Measurements from ENCODE around the gene GFI1B. TPM values are rescaled to one million over a fixed set of nuclear protein-coding genes. Genes with fewer than 3 reads are reported as not detected.
A peak's percentile ranks its signal among the peaks of the same experiment; 100 is the strongest.

Gene GFI1B
- total and polyA plus RNA-seq, 10 donors: 0.14 to 4.0 (median 2.1) TPM

- H3K4me3 ChIP-seq: no peak overlapping the region
- H3K27me3 ChIP-seq (replicated peaks in 1 of 7): no peaks in the 10 kb centered on the region
- intact Hi-C loops (cut with DNase I; ENCODE audit: low total_unique reads): loop anchor here (10.0 kb wide), 1 partner anchor 52 kb away; the partner anchor contains the start of gene GFI1B
- no peak overlapping the region for H3K27ac ChIP-seq
- 40 to 57% (median 49%) methylated on average over 5 of the region's 5 CpGs for WGBS, 5 donors
- peaks cover 17 to 47% (median 36%) of the 10 kb centered on the region in 6 donors for H3K4me1 ChIP-seq
- TF ChIP-seq CTCF (IDR thresholded peaks at IDR 0.05 in 8 of 11, conservative IDR thresholded peaks at IDR 0.05 in 3 of 11) (no peak), POLR2A (IDR thresholded peaks at IDR 0.05) (no peak), POLR2AphosphoS5 (IDR thresholded peaks at IDR 0.05) (no peak)
- no peak for DNase-seq
- H3K9me3 ChIP-seq: no peaks in the 10 kb centered on the region
- no peaks in the 10 kb centered on the region for H3K36me3 ChIP-seq
Measured at GRCh38 chr9:133027134-133027533, 48.6 kb downstream of the GFI1B start.

- TF ChIP-seq POLR2AphosphoS5 (IDR thresholded peaks at IDR 0.05): no peak
- no peak for TF ChIP-seq CTCF (IDR thresholded peaks at IDR 0.05 in 8 of 11, conservative IDR thresholded peaks at IDR 0.05 in 3 of 11)
- TF ChIP-seq POLR2A (IDR thresholded peaks at IDR 0.05): no peak
- WGBS, 5 donors: 84 to 91% (median 85%) methylated on average over 3 of the region's 3 CpGs
- Histone ChIP-seq H3K27ac (no peak overlapping the region), H3K4me3 (no peak overlapping the region), H3K9me3 (no peaks in the 10 kb centered on the region), H3K36me3 (peaks cover 0 to 5% (median under 1%) of the 10 kb centered on the region in 6 donors), H3K27me3 (replicated peaks in 1 of 7) (no peaks in the 10 kb centered on the region), H3K4me1 (peaks cover 19 to 47% (median 38%) of the 10 kb centered on the region in 6 donors)
- intact Hi-C loops (cut with DNase I; ENCODE audit: low total_unique reads): loop anchor here (10.0 kb wide), 1 partner anchor 53 kb away; the partner anchor contains the start of gene GFI1B
- no peak for DNase-seq
Measured at GRCh38 chr9:133028221-133028620, 49.7 kb downstream of the GFI1B start.

- DNase-seq: no peak
- Histone ChIP-seq H3K27ac (peak overlapping the region; percentile 89 to 96 (median 92)), H3K4me1 (peaks cover 19 to 61% (median 46%) of the 10 kb centered on the region in 6 donors), H3K4me3 (peak overlapping the region; percentile 71 to 100 (median 86)), H3K36me3 (peaks cover 0 to 18% (median 3%) of the 10 kb centered on the region in 6 donors), H3K9me3 (no peaks in the 10 kb centered on the region), H3K27me3 (replicated peaks in 1 of 7) (no peaks in the 10 kb centered on the region)
- TF ChIP-seq CTCF (IDR thresholded peaks at IDR 0.05 in 8 of 11, conservative IDR thresholded peaks at IDR 0.05 in 3 of 11) (no peak), POLR2A (IDR thresholded peaks at IDR 0.05) (no peak), POLR2AphosphoS5 (IDR thresholded peaks at IDR 0.05) (no peak)
- intact Hi-C loops (cut with DNase I; ENCODE audit: low total_unique reads): loop anchor here (10.0 kb wide), 1 partner anchor 55 kb away; the partner anchor contains the start of gene GFI1B
- 0 to 1% (median 0%) methylated on average over 12 to 28 of the region's 28 CpGs for WGBS, 5 donors
Measured at GRCh38 chr9:133029994-133030316, 51.5 kb downstream of the GFI1B start.

GRCh38 chr9:133030317-133031129 is 52.0 kb downstream of the GFI1B start, which contains the start of gene GTF3C5:
TSS of gene GTF3C5 (plus strand) at chr9:133030997. CDS start at chr9:133031012, 15 bp downstream.
- intact Hi-C loops (cut with DNase I; ENCODE audit: low total_unique reads): no loop called here
- Histone ChIP-seq H3K4me3 (peak within 1 kb of the TSS; percentile 71 to 100 (median 86)), H3K4me1 (peaks cover 19 to 66% (median 49%) of the 10 kb centered on the region in 6 donors), H3K9me3 (no peaks in the 10 kb centered on the region), H3K27ac (peak within 1 kb of the TSS; percentile 89 to 96 (median 92)), H3K36me3 (peaks cover 0 to 18% (median 3%) of the 10 kb centered on the region in 6 donors), H3K27me3 (replicated peaks in 1 of 7) (no peaks in the 10 kb centered on the region)
- 0 to 1% (median 0%) methylated on average over 28 to 63 of the region's 63 CpGs for WGBS, 5 donors
- TF ChIP-seq POLR2A (IDR thresholded peaks at IDR 0.05): peak in 1 of 3 donors; percentile 63
- peak in 8 of 11 experiments; percentile 9 to 39 (median 24) for TF ChIP-seq CTCF (IDR thresholded peaks at IDR 0.05 in 8 of 11, conservative IDR thresholded peaks at IDR 0.05 in 3 of 11)
- TF ChIP-seq POLR2AphosphoS5 (IDR thresholded peaks at IDR 0.05): peak; percentile 82 to 86 (median 86)
- DNase-seq: peak; percentile 95
